ENCODE measurements around the gene LGALS3. TPM values are rescaled to one million over a fixed set of nuclear protein-coding genes. Genes with fewer than 3 reads are reported as not detected.

LGALS3 gene
- total RNA-seq, 2 experiments from 2014 or later, result 6.5 to 7.8 TPM

GRCh38 chr14:55158412-55158811 is 29.4 kb downstream of the LGALS3 start:
- Mint-ChIP-seq H3K4me1 (peaks cover 4% of the 10 kb centered on the region), H3K27me3 (no peaks in the 10 kb centered on the region), H3K4me3 (no peak overlapping the region), H3K27ac (no peak overlapping the region), H3K9me3 (ENCODE audit: low read depth) (no peaks in the 10 kb centered on the region), H3K36me3 (ENCODE audit: low read depth) (peaks cover 42% of the 10 kb centered on the region)
- ChIA-PET CTCF (interaction anchor here (1.2 to 2.3 kb wide), 2 partner anchors 11 to 68 kb away, joined by 4 to 7 read pairs; no protein-coding TSS in a partner anchor), POLR2A (interaction anchor here (0.6 kb wide), 1 partner anchor 8 kb away, joined by 6 read pairs; no protein-coding TSS in a partner anchor)
- intact Hi-C loops (cut with DNase I, micrococcal nuclease), result no loop called here
- DNase-seq, result no peak
- ATAC-seq, result no peak

- no peaks in the 10 kb centered on the region for H3K9me3 Mint-ChIP-seq (ENCODE audit: low read depth)
- no peak overlapping the region for H3K27ac Mint-ChIP-seq
- H3K27me3 Mint-ChIP-seq, result no peaks in the 10 kb centered on the region
- H3K4me3 Mint-ChIP-seq, result no peak overlapping the region
- ChIA-PET CTCF (interaction anchor here (0.6 to 1.2 kb wide), 11 partner anchors 13 to 167 kb away, joined by 3 to 8 read pairs (median 3); no protein-coding TSS in a partner anchor), POLR2A (interaction anchor here (0.5 to 0.6 kb wide), 2 partner anchors 10 to 185 kb away, joined by 3 to 7 read pairs; no protein-coding TSS in a partner anchor)
- H3K4me1 Mint-ChIP-seq, result peaks cover 8% of the 10 kb centered on the region
- ATAC-seq, result no peak
- intact Hi-C loops (cut with DNase I, micrococcal nuclease), result loop anchor here (1.0 kb wide), 1 partner anchor 72 kb away; no protein-coding TSS in a partner anchor
- H3K36me3 Mint-ChIP-seq (ENCODE audit: low read depth), result peaks cover 44% of the 10 kb centered on the region
- no peak for DNase-seq
These were observed 31.9 kb downstream of the LGALS3 start for GRCh38 chr14:55160989-55161388.

- no peak for ATAC-seq
- H3K9me3 Mint-ChIP-seq (ENCODE audit: low read depth), result no peaks in the 10 kb centered on the region
- no peaks in the 10 kb centered on the region for H3K4me1 Mint-ChIP-seq
- H3K4me3 Mint-ChIP-seq, result no peak overlapping the region
- H3K36me3 Mint-ChIP-seq (ENCODE audit: low read depth), result peaks cover 35% of the 10 kb centered on the region
- no peak for DNase-seq
- intact Hi-C loops (cut with DNase I, micrococcal nuclease), result no loop called here
- POLR2A ChIA-PET, result interaction anchor here (0.6 to 0.7 kb wide), 2 partner anchors 125 to 198 kb away, joined by 3 to 11 read pairs; no protein-coding TSS in a partner anchor
- no peaks in the 10 kb centered on the region for H3K27me3 Mint-ChIP-seq
- no peak overlapping the region for H3K27ac Mint-ChIP-seq
- CTCF ChIA-PET, result interaction anchor here (0.6 kb wide), 1 partner anchor 10 kb away, joined by 5 read pairs; no protein-coding TSS in a partner anchor
These were observed 41.5 kb downstream of the LGALS3 start for GRCh38 chr14:55170526-55170925.

- no peak overlapping the region for H3K4me3 Mint-ChIP-seq
- H3K4me1 Mint-ChIP-seq, result peaks cover 8% of the 10 kb centered on the region
- DNase-seq (no peak), ATAC-seq (no peak)
- H3K36me3 Mint-ChIP-seq (ENCODE audit: low read depth), result peaks cover 27% of the 10 kb centered on the region
- H3K27me3 Mint-ChIP-seq, result no peaks in the 10 kb centered on the region
- ChIA-PET CTCF (interaction anchor here (0.5 kb wide), 1 partner anchor 149 kb away, joined by 3 read pairs; no protein-coding TSS in a partner anchor), POLR2A (no interaction called here)
- H3K9me3 Mint-ChIP-seq (ENCODE audit: low read depth), result no peaks in the 10 kb centered on the region
- intact Hi-C loops (cut with DNase I, micrococcal nuclease), result no loop called here
- no peak overlapping the region for H3K27ac Mint-ChIP-seq
These were observed 51.0 kb downstream of the LGALS3 start for GRCh38 chr14:55180006-55180405.

- CTCF ChIA-PET, result interaction anchor here (0.6 to 1.3 kb wide), 3 partner anchors 10 to 266 kb away, joined by 3 to 5 read pairs (median 4); no protein-coding TSS in a partner anchor
- no peaks in the 10 kb centered on the region for H3K27me3 Mint-ChIP-seq
- peaks cover 27% of the 10 kb centered on the region for H3K36me3 Mint-ChIP-seq (ENCODE audit: low read depth)
- intact Hi-C loops (cut with DNase I, micrococcal nuclease), result no loop called here
- no peaks in the 10 kb centered on the region for H3K9me3 Mint-ChIP-seq (ENCODE audit: low read depth)
- peaks cover 8% of the 10 kb centered on the region for H3K4me1 Mint-ChIP-seq
- no peak overlapping the region for H3K4me3 Mint-ChIP-seq
- POLR2A ChIA-PET, result no interaction called here
- no peak for ATAC-seq
- no peak overlapping the region for H3K27ac Mint-ChIP-seq
- no peak for DNase-seq
These were observed 51.4 kb downstream of the LGALS3 start for GRCh38 chr14:55180434-55180833.

GRCh38 chr14:55188686-55189295 is 59.7 kb downstream of the LGALS3 start:
- Mint-ChIP-seq H3K9me3 (ENCODE audit: low read depth) (no peaks in the 10 kb centered on the region), H3K27ac (no peak overlapping the region), H3K4me3 (peak overlapping the region; percentile 91), H3K4me1 (peaks cover 29% of the 10 kb centered on the region), H3K27me3 (no peaks in the 10 kb centered on the region), H3K36me3 (ENCODE audit: low read depth) (peaks cover 7% of the 10 kb centered on the region)
- ATAC-seq, result no peak
- intact Hi-C loops (cut with DNase I, micrococcal nuclease), result no loop called here
- ChIA-PET POLR2A (interaction anchor here (0.6 kb wide), 2 partner anchors 84 to 246 kb away, joined by 3 to 4 read pairs; no protein-coding TSS in a partner anchor), CTCF (no interaction called here)
- no peak for DNase-seq

GRCh38 chr14:55190906-55191202 is 61.8 kb downstream of the LGALS3 start:
- peak overlapping the region; percentile 84 for H3K27ac Mint-ChIP-seq
- ATAC-seq, result no peak
- CTCF ChIA-PET, result interaction anchor here (0.6 to 1.9 kb wide), 4 partner anchors 8 to 449 kb away, joined by 3 to 4 read pairs (median 3); no protein-coding TSS in a partner anchor

GRCh38 chr14:55191203-55192053 is 62.4 kb downstream of the LGALS3 start, which contains the start of gene DLGAP5:
Gene DLGAP5, minus strand, starts transcription at chr14:55191585. Its CDS starts 2,406 bp downstream, at chr14:55189179.
- Mint-ChIP-seq H3K36me3 (ENCODE audit: low read depth) (peaks cover 5% of the 10 kb centered on the region), H3K4me1 (peaks cover 29% of the 10 kb centered on the region), H3K27ac (peak within 1 kb of the TSS; percentile 84), H3K27me3 (no peaks in the 10 kb centered on the region), H3K9me3 (ENCODE audit: low read depth) (no peaks in the 10 kb centered on the region), H3K4me3 (peak within 1 kb of the TSS; percentile 91)
- intact Hi-C loops (cut with DNase I, micrococcal nuclease), result loop anchor here in 1 of 2 experiments (1.0 to 5.0 kb wide), 7 partner anchors 80 to 1391 kb away; partner anchors contain the start of genes ATG14, FBXO34, KTN1 and MAPK1IP1L
- DNase-seq, result peak; percentile 95
- ChIA-PET CTCF (interaction anchor here (0.6 to 1.9 kb wide), 7 partner anchors 9 to 614 kb away, joined by 3 to 5 read pairs (median 3); no protein-coding TSS in a partner anchor), POLR2A (interaction anchor here (0.6 to 0.7 kb wide), 3 partner anchors 52 to 140 kb away, joined by 3 to 4 read pairs (median 4); partner anchors contain the start of gene MAPK1IP1L)
- ATAC-seq, result peak; percentile 99

More at GRCh38 chr14:55190906-55191202, 61.8 kb downstream of the LGALS3 start:
- POLR2A ChIA-PET, result interaction anchor here (0.6 to 0.7 kb wide), 2 partner anchors 119 to 139 kb away, joined by 3 to 4 read pairs; partner anchors contain the start of gene MAPK1IP1L
- intact Hi-C loops (cut with DNase I, micrococcal nuclease), result loop anchor here in 1 of 2 experiments (1.0 to 5.0 kb wide), 7 partner anchors 80 to 1391 kb away; partner anchors contain the start of genes ATG14, FBXO34, KTN1 and MAPK1IP1L
- Mint-ChIP-seq H3K4me3 (peak overlapping the region; percentile 91), H3K4me1 (peaks cover 29% of the 10 kb centered on the region), H3K27me3 (no peaks in the 10 kb centered on the region), H3K9me3 (ENCODE audit: low read depth) (no peaks in the 10 kb centered on the region), H3K36me3 (ENCODE audit: low read depth) (peaks cover 7% of the 10 kb centered on the region)
- DNase-seq, result peak; percentile 18

GRCh38 chr14:55192054-55192621 is 63.1 kb downstream of the LGALS3 start:
- intact Hi-C loops (cut with DNase I, micrococcal nuclease), result loop anchor here in 1 of 2 experiments (5.0 kb wide), 1 partner anchor 1390 kb away; no protein-coding TSS in a partner anchor
- DNase-seq (no peak), ATAC-seq (no peak)
- Mint-ChIP-seq H3K27me3 (no peaks in the 10 kb centered on the region), H3K36me3 (ENCODE audit: low read depth) (peaks cover 2% of the 10 kb centered on the region), H3K4me1 (peaks cover 29% of the 10 kb centered on the region), H3K27ac (peak overlapping the region; percentile 84), H3K9me3 (ENCODE audit: low read depth) (no peaks in the 10 kb centered on the region), H3K4me3 (peak overlapping the region; percentile 91)
- CTCF ChIA-PET, result interaction anchor here (0.7 to 1.9 kb wide), 4 partner anchors 19 to 615 kb away, joined by 3 to 5 read pairs (median 4); no protein-coding TSS in a partner anchor
- POLR2A ChIA-PET, result no interaction called here

GRCh38 chr14:55194656-55195355 is 65.8 kb downstream of the LGALS3 start:
- intact Hi-C loops (cut with DNase I, micrococcal nuclease), result loop anchor here in 1 of 2 experiments (5.0 kb wide), 1 partner anchor 1387 kb away; no protein-coding TSS in a partner anchor
- CTCF ChIA-PET, result interaction anchor here (1.2 kb wide), 1 partner anchor 18 kb away, joined by 4 read pairs; no protein-coding TSS in a partner anchor
- Mint-ChIP-seq H3K27me3 (no peaks in the 10 kb centered on the region), H3K36me3 (ENCODE audit: low read depth) (no peaks in the 10 kb centered on the region), H3K4me3 (no peak overlapping the region), H3K4me1 (peaks cover 18% of the 10 kb centered on the region), H3K9me3 (ENCODE audit: low read depth) (no peaks in the 10 kb centered on the region), H3K27ac (no peak overlapping the region)
- DNase-seq, result no peak
- POLR2A ChIA-PET, result interaction anchor here (0.6 kb wide), 2 partner anchors 39 to 41 kb away, joined by 3 to 7 read pairs; no protein-coding TSS in a partner anchor
- no peak for ATAC-seq

Data from activated CD4-positive, alpha-beta T cell treated with anti-CD3 and anti-CD28 coated beads for 36 hours (primary cell).